GM18951 (cell line): Measurements from ENCODE around the gene SMCHD1.
"Not testable (repeated sequence)": the region's sequence is repeated elsewhere in the genome, so short reads cannot be mapped to it uniquely, and the experiment has no call there.

Source experiments
- POLR2A ChIP-seq: IDR thresholded peaks from 4 replicates; pipeline ENCODE4 v1.6.1; 2011; ENCODE audit warnings: mild to moderate bottlenecking; ENCODE audit not compliant: insufficient read length, insufficient read depth; ENCODE audit errors: extremely low read depth
- in situ Hi-C: fragments of 300-500 bp; cut with MboI; formaldehyde crosslinking; loops from one replicate; pipeline ENCODE4 v1.12.0; 2022; ENCODE audit warnings: low sequenced_read_pairs, mixed read lengths, inconsistent platforms; ENCODE audit not compliant: unreplicated experiment

The SMCHD1 gene

DNA sequence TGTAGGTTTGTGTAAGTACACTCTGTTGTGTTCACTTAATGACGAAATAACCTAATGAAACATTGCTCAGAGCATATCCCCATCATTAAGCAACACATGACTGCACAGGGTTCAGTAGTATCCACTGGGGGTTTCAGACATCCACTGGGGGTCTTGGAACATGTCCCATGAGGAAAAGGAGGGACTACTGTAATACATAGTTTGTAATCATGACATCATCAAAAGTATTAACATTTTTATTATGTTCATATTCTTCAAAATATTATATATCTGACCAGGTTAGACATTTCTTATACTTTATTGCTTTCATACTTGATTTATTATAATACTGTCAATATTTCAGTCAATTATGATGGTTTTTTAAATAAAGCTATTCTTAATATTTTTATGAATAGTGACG lies 136.9 kb downstream of the SMCHD1 start:
- no peak for TF ChIP-seq POLR2A
- in situ Hi-C loops, result no loop called here

DNA sequence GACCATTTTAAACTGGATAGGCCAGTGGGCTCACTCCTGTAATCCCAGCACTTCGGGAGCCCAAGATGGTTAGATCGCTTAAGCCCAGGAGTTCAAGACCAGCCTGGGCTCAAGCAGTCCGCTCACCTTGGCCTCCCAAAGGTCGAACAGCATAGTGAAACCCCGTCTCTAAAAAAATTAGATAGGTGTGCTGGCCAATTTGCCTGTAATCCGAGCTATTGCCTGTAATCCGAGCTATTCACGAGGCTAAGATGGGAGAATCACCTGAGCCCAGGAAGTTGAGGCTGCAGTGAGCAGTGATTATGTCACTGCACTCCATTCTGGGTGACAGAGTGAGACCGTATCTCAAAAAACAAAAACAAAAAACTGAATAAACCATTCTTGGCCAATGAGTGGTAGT lies 138.6 kb downstream of the SMCHD1 start:
- in situ Hi-C loops, result no loop called here
- no peak for TF ChIP-seq POLR2A

GRCh38 chr18:2797951-2798350 lies 142.4 kb downstream of the SMCHD1 start:
- in situ Hi-C loops, result no loop called here
- TF ChIP-seq POLR2A, result no peak

- no peak for TF ChIP-seq POLR2A
- in situ Hi-C loops, result no loop called here
These were observed 143.8 kb downstream of the SMCHD1 start for GRCh38 chr18:2799369-2799768.

- no peak for TF ChIP-seq POLR2A
- in situ Hi-C loops, result no loop called here
These were observed 150.7 kb downstream of the SMCHD1 start for GRCh38 chr18:2805970-2806943.

GRCh38 chr18:2808640-2809039 lies 153.1 kb downstream of the SMCHD1 start:
- in situ Hi-C loops, result not testable (repeated sequence)

DNA sequence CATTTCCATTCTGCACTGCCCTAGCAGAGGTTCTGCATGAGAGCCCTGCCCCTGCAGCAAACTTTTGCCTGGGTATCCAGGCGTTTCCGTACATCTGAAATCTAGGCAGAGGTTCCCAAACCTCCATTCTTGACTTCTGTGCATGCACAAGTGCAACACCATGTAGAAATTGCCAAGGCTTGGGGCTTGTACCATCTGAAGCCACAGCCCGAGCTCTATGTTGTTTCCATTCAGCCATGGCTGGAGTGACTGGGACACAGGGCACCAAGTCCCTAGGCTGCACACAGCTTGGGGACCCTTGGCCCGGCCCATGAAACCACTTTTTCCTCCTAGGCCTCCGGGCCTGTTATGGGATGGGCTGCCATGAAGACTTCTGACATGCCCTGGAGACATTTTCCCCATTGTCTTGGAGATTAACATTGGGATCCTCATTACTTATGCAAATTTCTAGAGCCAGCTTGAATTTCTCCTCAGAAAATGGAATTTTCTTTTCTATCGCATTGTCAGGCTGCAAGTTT lies 154.2 kb downstream of the SMCHD1 start:
- in situ Hi-C loops, result not testable (repeated sequence)

DNA sequence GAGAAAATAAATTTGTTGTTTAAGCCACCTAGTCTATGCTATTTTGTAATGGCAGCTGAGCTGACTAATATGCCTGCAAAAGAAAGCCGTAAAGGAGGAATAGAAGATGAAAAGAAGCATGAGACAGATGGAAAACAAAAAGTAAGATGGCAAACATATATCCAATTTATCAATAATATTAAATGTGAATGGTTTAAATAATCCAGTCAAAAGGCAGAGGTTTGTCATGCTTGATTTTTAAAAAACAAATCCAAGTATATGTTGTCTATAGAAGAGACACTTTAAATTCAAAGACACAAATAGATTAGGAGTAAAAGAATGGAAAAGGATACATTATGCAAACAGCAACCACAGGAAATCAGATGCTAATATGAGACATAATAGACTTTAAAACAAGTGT lies 155.9 kb downstream of the SMCHD1 start:
- no peak for TF ChIP-seq POLR2A
- in situ Hi-C loops, result no loop called here

DNA sequence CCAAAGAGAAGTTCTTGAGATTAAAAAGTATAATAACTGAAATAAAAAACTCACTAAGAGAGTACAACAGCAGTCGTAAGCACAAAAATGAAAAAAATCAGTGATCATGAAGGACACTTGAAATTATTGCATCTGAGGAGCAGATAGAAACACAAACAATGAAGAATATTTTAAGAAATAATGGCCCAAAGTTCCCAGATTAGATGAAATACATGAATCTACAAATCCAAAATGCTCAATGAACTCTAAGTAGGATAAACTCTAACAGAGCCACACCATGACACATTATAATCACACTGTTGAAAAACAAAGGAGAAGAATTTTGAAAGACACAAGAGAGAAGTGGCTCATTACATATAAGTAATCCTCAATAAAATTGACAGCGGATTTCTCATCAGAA lies 159.4 kb downstream of the SMCHD1 start:
- in situ Hi-C loops, result no loop called here
- TF ChIP-seq POLR2A, result no peak

DNA sequence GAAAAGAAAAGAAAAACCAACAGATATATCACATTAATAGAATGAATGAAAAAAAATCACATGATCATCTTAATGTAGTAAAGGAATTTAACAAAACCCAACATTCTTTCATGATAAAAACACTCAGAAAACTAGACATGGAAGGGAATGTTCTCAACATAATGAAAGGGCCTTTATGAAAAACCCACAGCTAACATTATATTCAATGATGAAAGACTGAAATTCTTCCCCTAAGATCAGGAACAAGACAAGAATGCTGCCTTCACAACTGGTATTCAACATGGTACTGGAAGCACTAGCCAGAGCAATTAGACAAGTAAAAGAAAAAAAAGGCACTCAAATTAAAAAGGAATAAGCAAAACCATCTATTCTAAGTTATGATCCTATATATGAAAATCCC lies 162.8 kb downstream of the SMCHD1 start:
- TF ChIP-seq POLR2A, result no peak
- in situ Hi-C loops, result no loop called here

- TF ChIP-seq POLR2A, result no peak
- in situ Hi-C loops, result no loop called here
These were observed 166.2 kb downstream of the SMCHD1 start for GRCh38 chr18:2821695-2822094.

DNA sequence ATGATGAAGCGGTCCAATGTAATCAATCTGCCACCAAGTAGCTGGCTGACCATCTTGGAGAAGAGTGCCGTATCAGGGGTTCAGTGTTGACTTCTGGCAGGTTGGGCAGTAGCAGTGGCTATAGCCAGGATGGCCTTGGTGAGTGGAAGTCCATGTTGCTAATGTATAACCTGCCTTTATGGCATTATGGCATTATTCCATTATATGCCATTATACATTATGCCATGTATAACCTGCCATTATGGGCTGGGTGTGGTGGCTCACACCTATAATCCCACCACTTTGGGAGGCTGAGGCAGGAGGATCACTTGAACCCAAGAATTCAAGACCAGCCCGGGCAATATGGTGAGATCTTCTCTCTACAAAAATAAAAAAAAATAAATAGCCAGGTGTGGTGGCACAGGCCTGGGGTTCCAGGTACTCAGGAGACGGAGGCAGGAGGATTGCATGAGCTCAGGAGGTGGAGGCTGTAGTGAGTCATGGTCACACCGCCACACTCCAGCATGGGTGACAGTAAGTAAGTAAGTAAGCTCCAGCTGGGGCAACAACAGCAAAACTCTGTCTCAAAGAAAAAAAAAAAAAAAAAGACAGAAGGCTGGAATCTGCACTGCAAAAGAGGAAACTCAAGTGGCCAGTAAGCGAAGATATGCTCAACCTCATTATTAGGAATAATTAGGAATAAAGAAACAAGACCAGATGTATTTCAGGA lies 166.8 kb downstream of the SMCHD1 start:
- in situ Hi-C loops, result no loop called here

GRCh38 chr18:2823202-2823601 lies 167.7 kb downstream of the SMCHD1 start:
- in situ Hi-C loops, result no loop called here
- TF ChIP-seq POLR2A, result no peak

More for the DNA sequence above, 166.8 kb downstream of the SMCHD1 start:
- TF ChIP-seq POLR2A, result no peak

- in situ Hi-C loops, result no loop called here
- no peak for TF ChIP-seq POLR2A
These were observed 168.4 kb downstream of the SMCHD1 start for GRCh38 chr18:2823966-2824365.
